OCI-LY7 (cell line): ENCODE measurements around the gene CDRT15L2.
"Not testable (repeated sequence)": the region's sequence is repeated elsewhere in the genome, so short reads cannot be mapped to it uniquely, and the experiment has no call there.

Experiments used
- CTCF ChIP-seq: fragments of 200-600 bp; sonication (generic); conservative IDR thresholded peaks from 2 replicates; pipeline ENCODE4 v1.5.1; 2014; ENCODE audit warnings: mild to moderate bottlenecking, antibody characterized with exemption, low read length, moderate library complexity, mixed read lengths
- EZH2phosphoT487 ChIP-seq: fragments of 200-600 bp; sonication (generic); IDR thresholded peaks from 2 replicates; pipeline ENCODE4 v1.6.1; 2018; ENCODE audit warnings: low read depth, borderline replicate concordance, mild to moderate bottlenecking, mixed run types, antibody characterized with exemption, low read length, moderate library complexity, mixed read lengths

DNA sequence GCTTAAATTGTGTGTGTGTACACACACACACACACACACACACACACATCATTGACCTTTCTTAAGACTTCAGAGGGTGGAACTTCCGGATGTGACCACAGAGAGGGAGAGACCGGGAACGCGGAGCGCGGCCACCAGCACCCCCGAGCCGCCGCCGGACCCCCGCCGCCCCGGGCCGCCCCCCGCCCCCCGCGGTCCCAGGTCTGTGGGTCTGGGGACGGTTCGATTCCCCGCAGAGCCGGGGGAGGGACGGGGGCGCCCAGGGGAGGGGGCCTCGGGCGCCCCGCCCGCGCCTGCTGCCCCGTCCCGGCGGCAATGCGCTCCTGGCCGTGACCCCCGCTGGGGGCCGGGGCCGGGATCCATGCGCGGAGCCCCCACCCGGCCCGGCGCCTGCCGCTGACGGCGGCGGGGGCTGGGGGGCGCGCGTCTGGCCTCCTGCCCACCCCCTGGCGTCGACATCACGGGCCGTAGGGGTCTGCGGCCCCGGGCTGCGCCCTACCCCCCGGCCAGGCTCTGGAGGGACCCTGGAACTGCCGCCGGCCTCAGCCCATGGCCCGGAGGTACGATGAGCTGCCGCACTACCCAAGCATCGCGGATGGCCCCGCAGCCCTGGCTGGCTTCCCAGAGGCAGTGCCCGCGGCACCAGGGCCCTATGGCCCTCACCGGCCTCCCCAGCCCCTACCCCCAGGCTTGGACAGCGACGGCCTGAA lies 9.4 kb downstream of the CDRT15L2 start:
- TF ChIP-seq EZH2phosphoT487, CTCF: not testable (repeated sequence)
